Neural progenitor cell (in vitro differentiated cells): ENCODE results near the gene PCNX1.

Experiments used
- EZH2 ChIP-seq: fragments of 200-600 bp; sonication (generic); IDR thresholded peaks from 2 replicates; pipeline ENCODE4 v1.6.1; 2017; ENCODE audit warnings: antibody characterized with exemption, mild to moderate bottlenecking, moderate library complexity
- EZH2phosphoT487 ChIP-seq: fragments of 200-600 bp; sonication (generic); IDR thresholded peaks from 2 replicates; pipeline ENCODE4 v1.6.1; 2017; ENCODE audit warnings: antibody characterized with exemption
- TF ChIP-seq, protein P1 (sequence below): fragments of 200-600 bp; sonication (generic); IDR thresholded peaks from 2 replicates; pipeline ENCODE4 v1.5.1; 2017; ENCODE audit warnings: antibody characterized with exemption, mild to moderate bottlenecking

DNA sequence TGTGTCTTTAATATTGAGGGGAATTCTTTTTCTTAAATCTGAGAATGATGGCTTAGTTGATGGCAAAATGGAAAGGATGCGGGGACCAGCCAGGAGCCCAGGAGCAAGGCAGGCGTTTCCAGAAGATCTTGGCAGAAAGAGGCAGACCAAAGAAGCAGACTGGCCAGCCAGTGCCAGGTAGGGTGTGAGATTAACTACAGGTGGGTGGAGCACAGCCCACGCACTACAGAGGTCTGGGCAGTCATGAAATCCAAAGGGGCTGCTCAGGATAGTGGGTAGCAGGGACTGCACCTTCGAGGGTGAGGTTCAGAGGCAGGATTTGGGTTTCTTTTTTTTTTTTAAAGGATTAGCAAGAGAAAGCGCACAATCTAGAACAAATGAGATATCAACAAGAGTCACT is 17.7 kb upstream of the PCNX1 start:
- TF ChIP-seq, protein P1, sequence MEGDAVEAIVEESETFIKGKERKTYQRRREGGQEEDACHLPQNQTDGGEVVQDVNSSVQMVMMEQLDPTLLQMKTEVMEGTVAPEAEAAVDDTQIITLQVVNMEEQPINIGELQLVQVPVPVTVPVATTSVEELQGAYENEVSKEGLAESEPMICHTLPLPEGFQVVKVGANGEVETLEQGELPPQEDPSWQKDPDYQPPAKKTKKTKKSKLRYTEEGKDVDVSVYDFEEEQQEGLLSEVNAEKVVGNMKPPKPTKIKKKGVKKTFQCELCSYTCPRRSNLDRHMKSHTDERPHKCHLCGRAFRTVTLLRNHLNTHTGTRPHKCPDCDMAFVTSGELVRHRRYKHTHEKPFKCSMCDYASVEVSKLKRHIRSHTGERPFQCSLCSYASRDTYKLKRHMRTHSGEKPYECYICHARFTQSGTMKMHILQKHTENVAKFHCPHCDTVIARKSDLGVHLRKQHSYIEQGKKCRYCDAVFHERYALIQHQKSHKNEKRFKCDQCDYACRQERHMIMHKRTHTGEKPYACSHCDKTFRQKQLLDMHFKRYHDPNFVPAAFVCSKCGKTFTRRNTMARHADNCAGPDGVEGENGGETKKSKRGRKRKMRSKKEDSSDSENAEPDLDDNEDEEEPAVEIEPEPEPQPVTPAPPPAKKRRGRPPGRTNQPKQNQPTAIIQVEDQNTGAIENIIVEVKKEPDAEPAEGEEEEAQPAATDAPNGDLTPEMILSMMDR, result no peak
- TF ChIP-seq EZH2phosphoT487, result no peak
- no peak for TF ChIP-seq EZH2
